ENCODE measurements around the gene CIDEA. TPM values are rescaled to one million over a fixed set of nuclear protein-coding genes. Genes with fewer than 3 reads are reported as not detected.
A peak's percentile ranks its signal among the peaks of the same experiment; 100 is the strongest.

CIDEA gene
- total and polyA plus RNA-seq, 9 of the 15 experiments (the other 6 are each of a cell fraction or from before 2014, with no cell fraction given): not detected

GRCh38 chr18:12307701-12308385, 53.7 kb downstream of the CIDEA start, which contains the start of gene TUBB6 (continued):
- TF ChIP-seq ZMIZ1 (IDR thresholded peaks at IDR 0.05; ENCODE audit: low read depth in 2 of 2, low read length in 2 of 2) (0 out of 4 replicates have a peak, but pooled peaks of 1 of the 2 experiments have one; percentile 21), DIDO1 (tag; IDR thresholded peaks at IDR 0.05; ENCODE audit: low read depth) (no peak), KLF16 (IDR thresholded peaks at IDR 0.05) (no peak), ADNP (tag; IDR thresholded peaks at IDR 0.05) (no peak), RBFOX2 (IDR thresholded peaks at IDR 0.05; ENCODE audit: low read depth, low read length) (no peak), ATF7 (IDR thresholded peaks at IDR 0.05) (no peak), NONO (IDR thresholded peaks at IDR 0.05; ENCODE audit: low read depth in 2 of 2, low read length in 1 of 2) (peak in 1 of 2 experiments; percentile 35; a peak in 1 of 4 replicates), SUPT5H (IDR thresholded peaks at IDR 0.05) (peak; percentile 44; the same call in 1 of the 2 replicates), TBL1XR1 (IDR thresholded peaks at IDR 0.05; ENCODE audit: low read length in 2 of 2) (no peak), NR3C1 (CRISPR knock-in tag; IDR thresholded peaks at IDR 0.05) (no peak), ZNF79 (CRISPR knock-in tag; IDR thresholded peaks at IDR 0.05; ENCODE audit: low read depth) (no peak), DMBX1 (CRISPR knock-in tag; IDR thresholded peaks at IDR 0.05; ENCODE audit: borderline replicate concordance) (no peak), ZNF41 (CRISPR knock-in tag; conservative IDR thresholded peaks at IDR 0.05) (no peak)

All from K562 (cell line).